GM12878 (cell line): Measurements from ENCODE around the gene UNC93A. TPM values are rescaled to one million over a fixed set of nuclear protein-coding genes. Genes with fewer than 3 reads are reported as not detected.

Experiments
- ATAC-seq: fragments of 200-7000 bp; cut with Tn5 transposase; 3 replicates; pipeline ENCODE4 v1.9.1; 2020; ENCODE audit warnings: mild to moderate bottlenecking, moderate library complexity
- BruUV-seq: library from RNA; stranded (reverse); fragments of 400-500 nt; replicated peaks from 2 replicates; lab custom pipeline; 2021; lab: Mats Ljungman, UMichigan
- CTCF ChIA-PET: fragments of 300-600 bp; sonication (Branson Sonifier 250); formaldehyde crosslinking; extraction: SDS; loops from one replicate; lab custom pipeline; 2021; ENCODE audit warnings: inconsistent platforms; lab: Yijun Ruan, JAX
- POLR2A ChIA-PET: fragments of 350-600 bp; formaldehyde crosslinking; extraction: SDS; loops from one replicate; lab custom pipeline; 2021; ENCODE audit warnings: inconsistent platforms; lab: Charles Lee
- RAD21 ChIA-PET: fragments of 300-600 bp; sonication (Branson Sonifier 250); formaldehyde crosslinking; loops from one replicate; lab custom pipeline; 2023; ENCODE audit warnings: antibody characterized with exemption; ENCODE audit not compliant: unreplicated experiment; lab: Charles Lee
- SMC1A ChIA-PET: fragments of 300-600 bp; sonication (Branson Sonifier 250); formaldehyde crosslinking; loops from one replicate; lab custom pipeline; 2023; ENCODE audit not compliant: unreplicated experiment, uncharacterized antibody; lab: Charles Lee
- DNase-seq: peaks from one replicate; pipeline ENCODE4 v3.0.0-alpha.2; 2011; ENCODE audit warnings: low read depth, low spot score
- FAIRE-seq: peaks from 3 replicates; lab custom pipeline; 2011; peaks lifted over from hg19 to GRCh38; lab: Jason Lieb, UNC
- H2AFZ ChIP-seq: 2 replicates; pipeline ENCODE4 v1.6.0; 2011; ENCODE audit warnings: low read depth, low read length, control low read depth; ENCODE audit not compliant: control insufficient read depth
- H3K27ac ChIP-seq: 2 replicates; pipeline ENCODE4 v1.5.1; 2011; ENCODE audit warnings: control low read depth; ENCODE audit not compliant: control insufficient read depth, insufficient read depth
- H3K27me3 ChIP-seq, 2 experiments: replicated peaks in 1 of 2; 2 replicates each; pipeline versions ENCODE4 v1.6.0 to v1.6.1; 2011; ENCODE audit warnings: low read length in 1 of 2; ENCODE audit not compliant: control insufficient read depth in 2 of 2, insufficient read depth in 2 of 2
- H3K36me3 ChIP-seq, 2 experiments: 2 replicates each; pipeline ENCODE4 v1.5.1; 2011; ENCODE audit warnings: low read length in 1 of 2; ENCODE audit not compliant: control insufficient read depth in 2 of 2, insufficient read depth in 2 of 2
- H3K4me1 ChIP-seq: 2 replicates; pipeline ENCODE4 v1.6.1; 2011; ENCODE audit warnings: mild to moderate bottlenecking, low read length, moderate library complexity, mixed read lengths; ENCODE audit not compliant: control insufficient read depth, insufficient read depth
- H3K4me2 ChIP-seq: 2 replicates; pipeline ENCODE4 v1.6.0; 2011; ENCODE audit warnings: control low read depth; ENCODE audit not compliant: control insufficient read depth, insufficient read depth
- H3K4me3 ChIP-seq: fragments of 200-600 bp; sonication (generic); 2 replicates; pipeline ENCODE4 v1.5.1; 2016
- H3K79me2 ChIP-seq: 2 replicates; pipeline ENCODE4 v1.6.0; 2011; ENCODE audit warnings: low read length; ENCODE audit not compliant: control insufficient read depth, insufficient read depth
- H3K9ac ChIP-seq: 2 replicates; pipeline ENCODE4 v1.8.0; 2011; ENCODE audit warnings: low read length, control low read depth, mixed read lengths; ENCODE audit not compliant: control insufficient read depth, insufficient read depth
- H3K9me3 ChIP-seq: replicated peaks from 3 replicates; pipeline ENCODE4 v1.5.1; 2011; ENCODE audit warnings: mild to moderate bottlenecking, low read length; ENCODE audit not compliant: control insufficient read depth, insufficient read depth
- H4K20me1 ChIP-seq: 2 replicates; pipeline ENCODE4 v1.6.0; 2011; ENCODE audit not compliant: control insufficient read depth, insufficient read depth
- CEBPB ChIP-seq, 2 experiments: fragments of 150-350 bp in 1 of 2; IDR thresholded peaks; 2 replicates each; pipeline ENCODE4 v1.6.1; 2012 to 2014; ENCODE audit warnings: low read depth in 2 of 2, low read length in 2 of 2, borderline replicate concordance in 1 of 2, inconsistent platforms in 1 of 2
- ESRRA ChIP-seq: IDR thresholded peaks from 2 replicates; pipeline ENCODE4 v1.6.1; 2012; ENCODE audit warnings: mild to moderate bottlenecking, low read length, improper control_type of control experiment
- EZH2 ChIP-seq: IDR thresholded peaks from 2 replicates; pipeline ENCODE4 v1.6.1; 2012; ENCODE audit warnings: low read depth, mild to moderate bottlenecking, control low read depth, inconsistent platforms, low read length, borderline replicate concordance; ENCODE audit not compliant: control insufficient read depth
- IKZF2 ChIP-seq, 2 experiments: fragments of 450-650 bp; IDR thresholded peaks; 2 replicates each; pipeline ENCODE4 v1.6.1; 2017; ENCODE audit warnings: mild to moderate bottlenecking in 2 of 2, moderate library complexity in 2 of 2
- MEF2A ChIP-seq: IDR thresholded peaks from 2 replicates; pipeline ENCODE4 v1.6.1; 2011; ENCODE audit warnings: low read depth, mild to moderate bottlenecking, low read length, moderate library complexity; ENCODE audit not compliant: insufficient read depth
- NFYB ChIP-seq: IDR thresholded peaks from 2 replicates; pipeline ENCODE4 v1.6.1; 2011; ENCODE audit warnings: low read depth, mild to moderate bottlenecking, low read length, improper control_type of control experiment, moderate library complexity; ENCODE audit not compliant: insufficient read depth
- NR2C1 ChIP-seq: fragments of 450-650 bp; IDR thresholded peaks from 2 replicates; pipeline ENCODE4 v1.6.1; 2017; ENCODE audit warnings: antibody characterized with exemption, mild to moderate bottlenecking, moderate library complexity
- RBBP5 ChIP-seq: fragments of 200-600 bp; sonication (generic); conservative IDR thresholded peaks from 2 replicates; pipeline ENCODE4 v1.6.1; 2016
- ZNF24 ChIP-seq: fragments of 450-650 bp; IDR thresholded peaks from 2 replicates; pipeline ENCODE4 v1.6.1; 2017; ENCODE audit warnings: antibody characterized with exemption, mild to moderate bottlenecking
- WGBS: methylation state at CpG from one replicate; pipeline ENCODE4 v1.1.6; 2016; ENCODE audit warnings: low lambda C conversion rate; ENCODE audit not compliant: insufficient replicate concordance, insufficient coverage; ENCODE audit errors: missing lambda C conversion rate; 5-methylcytosine and 5-hydroxymethylcytosine counted together
- in situ Hi-C: fragments of 300-500 bp; cut with MboI; formaldehyde crosslinking; loops from 9 replicates; pipeline ENCODE4 v1.14.3; 2018; ENCODE audit warnings: mixed read lengths
- intact Hi-C: fragments of 100-400 bp; cut with micrococcal nuclease; formaldehyde crosslinking; loops from one replicate; pipeline ENCODE4 v1.14.2; 2022; ENCODE audit not compliant: unreplicated experiment
- polyA plus RNA-seq, 11 experiments: library from polyadenylated mRNA; depleted of rRNA in 4 of 11; unstranded in 6 of 11; stranded (reverse) in 5 of 11; fragments of >200 nt; fragmentation: Nextera tagmentation in 4 of 11; fragmentation: Illumina TruSeq in 1 of 11; extraction: Ambion mirVana in 4 of 11; extraction: Trizol in 1 of 11; gene quantifications; 1 replicate in 1 of 11; 2 replicates in 10 of 11; pipeline versions ENCODE4 v1.2.1 to v1.2.3, GENCODE V29; 2011 to 2016; ENCODE audit warnings: inconsistent platforms in 2 of 11, missing spikeins in 2 of 11, low read depth in 1 of 11
- total RNA-seq, 4 experiments: library from RNA; depleted of rRNA in 3 of 4; stranded (reverse); fragments of >200 nt in 3 of 4; fragmentation: Illumina TruSeq in 1 of 4; extraction: Trizol in 1 of 4; gene quantifications; 2 replicates each; pipeline versions ENCODE4 v1.2.1 to v1.2.3, GENCODE V29; 2013 to 2021
- TF ChIP-seq, protein P1 (sequence below): fragments of 450-650 bp; IDR thresholded peaks from 2 replicates; pipeline ENCODE4 v1.6.1; 2018; ENCODE audit warnings: borderline replicate concordance, mild to moderate bottlenecking; ENCODE audit not compliant: partially characterized antibody
- TF ChIP-seq, protein P2 (sequence below): fragments of 150-350 bp; IDR thresholded peaks from 2 replicates; pipeline ENCODE4 v1.6.1; 2014; ENCODE audit warnings: mild to moderate bottlenecking, low read depth, low read length
- TF ChIP-seq, protein P3 (sequence below): fragments of 450-650 bp; IDR thresholded peaks from 2 replicates; pipeline ENCODE4 v1.6.1; 2017; ENCODE audit warnings: mild to moderate bottlenecking, moderate library complexity
- TF ChIP-seq, protein P4 (sequence below): fragments of 450-650 bp; formaldehyde crosslinking; IDR thresholded peaks from 2 replicates; pipeline ENCODE4 v1.5.0; 2022; ENCODE audit warnings: mild to moderate bottlenecking, missing genetic modification characterization

The UNC93A gene
- total and polyA plus RNA-seq, 10 of the 15 experiments (the other 5 are each of a cell fraction or from before 2014, with no cell fraction given) = 0.37 TPM; not detected in 9

DNA sequence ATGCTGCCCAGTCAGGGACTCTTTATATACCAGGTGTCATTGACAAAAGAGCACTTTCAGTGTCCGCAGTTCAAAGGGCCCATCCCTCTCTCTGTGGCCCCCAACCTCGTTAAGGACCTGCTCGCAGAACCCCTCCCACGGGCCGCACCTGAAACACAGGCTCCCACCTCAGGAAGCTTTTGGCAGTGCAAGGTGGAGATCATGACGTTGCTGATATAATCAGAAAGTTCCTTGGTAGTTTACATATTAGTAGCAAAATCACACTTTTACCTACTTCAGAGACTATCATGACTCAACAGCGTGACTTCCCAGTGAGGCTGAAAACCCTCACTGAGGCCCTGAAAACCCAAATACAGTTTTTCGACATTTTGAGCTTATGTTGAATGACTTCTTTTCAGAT, 37.9 kb downstream of the UNC93A start:
- no TSS peak for BruUV-seq
- no peaks in the 10 kb centered on the region for H3K79me2 ChIP-seq
- CTCF ChIA-PET = interaction anchor here (1.8 kb wide), 1 partner anchor 23 kb away, joined by 4 read pairs; no protein-coding TSS in a partner anchor
- no peak overlapping the region for H3K27ac ChIP-seq
- no peaks in the 10 kb centered on the region for H3K36me3 ChIP-seq
- H3K27me3 ChIP-seq = peaks cover 0 to 2% of the 10 kb centered on the region in 2 experiments; a peak in 1 of 4 replicates
- H3K9ac ChIP-seq = no peak overlapping the region
- DNase-seq = no peak
- H3K9me3 ChIP-seq = no peaks in the 10 kb centered on the region
- SMC1A ChIA-PET = no interaction called here
- no peaks in the 10 kb centered on the region for H3K4me1 ChIP-seq
- RAD21 ChIA-PET = no interaction called here
- in situ Hi-C loops (no loop called here), intact Hi-C loops (no loop called here)
- H3K4me2 ChIP-seq = no peak overlapping the region
- FAIRE-seq = no peak
- H4K20me1 ChIP-seq = no peaks in the 10 kb centered on the region
- no peak overlapping the region for H2AFZ ChIP-seq
- 9% methylated on average over 8 of the region's 8 CpGs for WGBS
- no peak overlapping the region for H3K4me3 ChIP-seq
- ATAC-seq = no peak
- POLR2A ChIA-PET = no interaction called here
- TF ChIP-seq, protein P1, sequence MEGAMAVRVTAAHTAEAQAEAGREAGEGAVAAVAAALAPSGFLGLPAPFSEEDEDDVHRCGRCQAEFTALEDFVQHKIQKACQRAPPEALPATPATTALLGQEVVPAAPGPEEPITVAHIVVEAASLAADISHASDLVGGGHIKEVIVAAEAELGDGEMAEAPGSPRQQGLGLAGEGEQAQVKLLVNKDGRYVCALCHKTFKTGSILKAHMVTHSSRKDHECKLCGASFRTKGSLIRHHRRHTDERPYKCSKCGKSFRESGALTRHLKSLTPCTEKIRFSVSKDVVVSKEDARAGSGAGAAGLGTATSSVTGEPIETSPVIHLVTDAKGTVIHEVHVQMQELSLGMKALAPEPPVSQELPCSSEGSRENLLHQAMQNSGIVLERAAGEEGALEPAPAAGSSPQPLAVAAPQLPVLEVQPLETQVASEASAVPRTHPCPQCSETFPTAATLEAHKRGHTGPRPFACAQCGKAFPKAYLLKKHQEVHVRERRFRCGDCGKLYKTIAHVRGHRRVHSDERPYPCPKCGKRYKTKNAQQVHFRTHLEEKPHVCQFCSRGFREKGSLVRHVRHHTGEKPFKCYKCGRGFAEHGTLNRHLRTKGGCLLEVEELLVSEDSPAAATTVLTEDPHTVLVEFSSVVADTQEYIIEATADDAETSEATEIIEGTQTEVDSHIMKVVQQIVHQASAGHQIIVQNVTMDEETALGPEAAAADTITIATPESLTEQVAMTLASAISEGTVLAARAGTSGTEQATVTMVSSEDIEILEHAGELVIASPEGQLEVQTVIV = no peak
- no peak for TF ChIP-seq IKZF2 (IDR thresholded peaks at IDR 0.05)
- TF ChIP-seq ZNF24 = no peak
- no peak for TF ChIP-seq MEF2A
- TF ChIP-seq EZH2 = no peak
- no peak for TF ChIP-seq RBBP5
- no peak for TF ChIP-seq NFYB
- TF ChIP-seq NR2C1 = no peak
- TF ChIP-seq, protein P2, sequence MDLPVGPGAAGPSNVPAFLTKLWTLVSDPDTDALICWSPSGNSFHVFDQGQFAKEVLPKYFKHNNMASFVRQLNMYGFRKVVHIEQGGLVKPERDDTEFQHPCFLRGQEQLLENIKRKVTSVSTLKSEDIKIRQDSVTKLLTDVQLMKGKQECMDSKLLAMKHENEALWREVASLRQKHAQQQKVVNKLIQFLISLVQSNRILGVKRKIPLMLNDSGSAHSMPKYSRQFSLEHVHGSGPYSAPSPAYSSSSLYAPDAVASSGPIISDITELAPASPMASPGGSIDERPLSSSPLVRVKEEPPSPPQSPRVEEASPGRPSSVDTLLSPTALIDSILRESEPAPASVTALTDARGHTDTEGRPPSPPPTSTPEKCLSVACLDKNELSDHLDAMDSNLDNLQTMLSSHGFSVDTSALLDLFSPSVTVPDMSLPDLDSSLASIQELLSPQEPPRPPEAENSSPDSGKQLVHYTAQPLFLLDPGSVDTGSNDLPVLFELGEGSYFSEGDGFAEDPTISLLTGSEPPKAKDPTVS = no peak
- TF ChIP-seq, protein P3, sequence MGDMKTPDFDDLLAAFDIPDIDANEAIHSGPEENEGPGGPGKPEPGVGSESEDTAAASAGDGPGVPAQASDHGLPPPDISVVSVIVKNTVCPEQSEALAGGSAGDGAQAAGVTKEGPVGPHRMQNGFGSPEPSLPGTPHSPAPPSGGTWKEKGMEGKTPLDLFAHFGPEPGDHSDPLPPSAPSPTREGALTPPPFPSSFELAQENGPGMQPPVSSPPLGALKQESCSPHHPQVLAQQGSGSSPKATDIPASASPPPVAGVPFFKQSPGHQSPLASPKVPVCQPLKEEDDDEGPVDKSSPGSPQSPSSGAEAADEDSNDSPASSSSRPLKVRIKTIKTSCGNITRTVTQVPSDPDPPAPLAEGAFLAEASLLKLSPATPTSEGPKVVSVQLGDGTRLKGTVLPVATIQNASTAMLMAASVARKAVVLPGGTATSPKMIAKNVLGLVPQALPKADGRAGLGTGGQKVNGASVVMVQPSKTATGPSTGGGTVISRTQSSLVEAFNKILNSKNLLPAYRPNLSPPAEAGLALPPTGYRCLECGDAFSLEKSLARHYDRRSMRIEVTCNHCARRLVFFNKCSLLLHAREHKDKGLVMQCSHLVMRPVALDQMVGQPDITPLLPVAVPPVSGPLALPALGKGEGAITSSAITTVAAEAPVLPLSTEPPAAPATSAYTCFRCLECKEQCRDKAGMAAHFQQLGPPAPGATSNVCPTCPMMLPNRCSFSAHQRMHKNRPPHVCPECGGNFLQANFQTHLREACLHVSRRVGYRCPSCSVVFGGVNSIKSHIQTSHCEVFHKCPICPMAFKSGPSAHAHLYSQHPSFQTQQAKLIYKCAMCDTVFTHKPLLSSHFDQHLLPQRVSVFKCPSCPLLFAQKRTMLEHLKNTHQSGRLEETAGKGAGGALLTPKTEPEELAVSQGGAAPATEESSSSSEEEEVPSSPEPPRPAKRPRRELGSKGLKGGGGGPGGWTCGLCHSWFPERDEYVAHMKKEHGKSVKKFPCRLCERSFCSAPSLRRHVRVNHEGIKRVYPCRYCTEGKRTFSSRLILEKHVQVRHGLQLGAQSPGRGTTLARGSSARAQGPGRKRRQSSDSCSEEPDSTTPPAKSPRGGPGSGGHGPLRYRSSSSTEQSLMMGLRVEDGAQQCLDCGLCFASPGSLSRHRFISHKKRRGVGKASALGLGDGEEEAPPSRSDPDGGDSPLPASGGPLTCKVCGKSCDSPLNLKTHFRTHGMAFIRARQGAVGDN = no peak
- no peak for TF ChIP-seq ESRRA
- no peak for TF ChIP-seq CEBPB (IDR thresholded peaks at IDR 0.05; ENCODE audit: borderline replicate concordance in 1 of 2, low read depth in 2 of 2, low read length in 2 of 2)
- TF ChIP-seq, protein P4, sequence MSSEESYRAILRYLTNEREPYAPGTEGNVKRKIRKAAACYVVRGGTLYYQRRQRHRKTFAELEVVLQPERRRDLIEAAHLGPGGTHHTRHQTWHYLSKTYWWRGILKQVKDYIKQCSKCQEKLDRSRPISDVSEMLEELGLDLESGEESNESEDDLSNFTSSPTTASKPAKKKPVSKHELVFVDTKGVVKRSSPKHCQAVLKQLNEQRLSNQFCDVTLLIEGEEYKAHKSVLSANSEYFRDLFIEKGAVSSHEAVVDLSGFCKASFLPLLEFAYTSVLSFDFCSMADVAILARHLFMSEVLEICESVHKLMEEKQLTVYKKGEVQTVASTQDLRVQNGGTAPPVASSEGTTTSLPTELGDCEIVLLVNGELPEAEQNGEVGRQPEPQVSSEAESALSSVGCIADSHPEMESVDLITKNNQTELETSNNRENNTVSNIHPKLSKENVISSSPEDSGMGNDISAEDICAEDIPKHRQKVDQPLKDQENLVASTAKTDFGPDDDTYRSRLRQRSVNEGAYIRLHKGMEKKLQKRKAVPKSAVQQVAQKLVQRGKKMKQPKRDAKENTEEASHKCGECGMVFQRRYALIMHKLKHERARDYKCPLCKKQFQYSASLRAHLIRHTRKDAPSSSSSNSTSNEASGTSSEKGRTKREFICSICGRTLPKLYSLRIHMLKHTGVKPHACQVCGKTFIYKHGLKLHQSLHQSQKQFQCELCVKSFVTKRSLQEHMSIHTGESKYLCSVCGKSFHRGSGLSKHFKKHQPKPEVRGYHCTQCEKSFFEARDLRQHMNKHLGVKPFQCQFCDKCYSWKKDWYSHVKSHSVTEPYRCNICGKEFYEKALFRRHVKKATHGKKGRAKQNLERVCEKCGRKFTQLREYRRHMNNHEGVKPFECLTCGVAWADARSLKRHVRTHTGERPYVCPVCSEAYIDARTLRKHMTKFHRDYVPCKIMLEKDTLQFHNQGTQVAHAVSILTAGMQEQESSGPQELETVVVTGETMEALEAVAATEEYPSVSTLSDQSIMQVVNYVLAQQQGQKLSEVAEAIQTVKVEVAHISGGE (CRISPR knock-in tag) = no peak
